Bronchial epithelial cell (primary cell): Measurements from ENCODE around the gene HIVEP3. TPM values are rescaled to one million over a fixed set of nuclear protein-coding genes. Genes with fewer than 3 reads are reported as not detected.

ENCODE experiments used
- DNase-seq: peaks from one replicate; pipeline ENCODE4 v3.0.0-alpha.2; 2010; ENCODE audit warnings: low read depth
- FAIRE-seq: peaks from 2 replicates; lab custom pipeline; 2011; peaks lifted over from hg19 to GRCh38; lab: Jason Lieb, UNC
- H3K27me3 ChIP-seq: 2 replicates; pipeline ENCODE4 v1.5.1; 2011; ENCODE audit warnings: low read length; ENCODE audit not compliant: control insufficient read depth, insufficient read depth
- H3K36me3 ChIP-seq: 2 replicates; pipeline ENCODE4 v1.5.1; 2011; ENCODE audit warnings: low read length; ENCODE audit not compliant: control insufficient read depth, insufficient read depth
- H3K4me3 ChIP-seq: 2 replicates; pipeline ENCODE4 v1.5.1; 2011; ENCODE audit warnings: mild to moderate bottlenecking, low read depth, low read length, control low read depth
- CTCF ChIP-seq: IDR thresholded peaks from 2 replicates; pipeline ENCODE4 v1.5.1; 2011; ENCODE audit warnings: mild to moderate bottlenecking, moderate library complexity, low read length, control low read depth, inconsistent platforms; ENCODE audit not compliant: insufficient read depth, severe bottlenecking
- total RNA-seq: library from RNA; depleted of rRNA; stranded (reverse); fragments of >200 nt; gene quantifications from 2 replicates; pipeline ENCODE4 v1.2.1, GENCODE V29; 2014

HIVEP3 gene
- total RNA-seq, 1 donor from 2014 or later = under 0.01 TPM

GRCh38 chr1:41486371-41487125, 432.2 kb downstream of the HIVEP3 start:
- H3K36me3 ChIP-seq = no peaks in the 10 kb centered on the region
- no peak overlapping the region for H3K4me3 ChIP-seq
- DNase-seq = no peak
- peaks cover 2% of the 10 kb centered on the region for H3K27me3 ChIP-seq
- no peak for TF ChIP-seq CTCF
- FAIRE-seq = no peak

- Histone ChIP-seq H3K27me3 (peaks cover 2% of the 10 kb centered on the region), H3K36me3 (no peaks in the 10 kb centered on the region), H3K4me3 (no peak overlapping the region)
- no peak for TF ChIP-seq CTCF
- DNase-seq (no peak), FAIRE-seq (no peak)
Observed at GRCh38 chr1:41486053-41486370, 432.7 kb downstream of the HIVEP3 start.

- TF ChIP-seq CTCF = no peak
- no peaks in the 10 kb centered on the region for H3K36me3 ChIP-seq
- H3K4me3 ChIP-seq = no peak overlapping the region
- H3K27me3 ChIP-seq = peaks cover 2% of the 10 kb centered on the region
- peak; percentile 47 for DNase-seq
- no peak for FAIRE-seq
Observed at GRCh38 chr1:41485605-41486004, 433.1 kb downstream of the HIVEP3 start.

- H3K36me3 ChIP-seq = no peaks in the 10 kb centered on the region
- DNase-seq = peak; percentile 46
- H3K27me3 ChIP-seq = peaks cover 4% of the 10 kb centered on the region
- peak; percentile 38 for TF ChIP-seq CTCF
- H3K4me3 ChIP-seq = peak within 1 kb of the TSS; percentile 31
- no peak for FAIRE-seq
Observed at GRCh38 chr1:41484402-41485241, 434.1 kb downstream of the HIVEP3 start, which contains the start of gene EDN2. EDN2 (minus strand) TSS chr1:41484683; CDS start chr1:41484601, 82 bp downstream.

- peak overlapping the region; percentile 31 for H3K4me3 ChIP-seq
Observed at GRCh38 chr1:41483960-41484401, 434.7 kb downstream of the HIVEP3 start.

More at GRCh38 chr1:41483960-41484401, 434.7 kb downstream of the HIVEP3 start:
- FAIRE-seq = no peak
- no peak for DNase-seq
- Histone ChIP-seq H3K27me3 (peaks cover 4% of the 10 kb centered on the region), H3K36me3 (no peaks in the 10 kb centered on the region)
- no peak for TF ChIP-seq CTCF
